ENCODE results near the gene GPC3.

GPC3 gene

DNA sequence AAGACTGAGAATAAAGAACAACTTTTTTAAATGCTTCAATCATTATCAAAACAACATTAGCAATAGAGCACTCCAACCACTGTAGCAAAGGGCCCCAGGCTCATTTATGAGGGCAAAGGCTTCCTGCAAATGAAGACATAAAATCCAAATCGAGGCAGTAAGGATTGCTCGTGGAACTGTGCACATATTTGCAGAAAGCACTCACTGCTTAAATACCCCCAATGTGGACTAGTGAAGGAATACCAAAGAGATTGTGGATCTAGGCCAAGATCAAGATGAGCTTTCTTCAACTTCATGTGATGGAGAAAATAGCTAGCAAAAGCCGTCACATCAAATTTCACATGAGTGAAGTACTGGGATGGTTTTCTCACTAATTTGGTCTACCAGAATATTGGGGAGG, 35.2 kb downstream of the GPC3 start:
- Histone ChIP-seq H2BK5ac (ENCODE audit: low read length) (no peak overlapping the region), H2BK15ac (ENCODE audit: low read length) (no peak overlapping the region), H3K36me3 (replicated peaks in 1 of 2; ENCODE audit: control insufficient read depth in 2 of 2, insufficient read depth in 2 of 2, low read length in 2 of 2) (peaks cover 0 to 5% of the 10 kb centered on the region in 2 donors), H3K23ac (ENCODE audit: low read depth, low read length, poor library complexity) (no peak overlapping the region), H3K4ac (ENCODE audit: low read length) (no peak overlapping the region), H3K27me3 (ENCODE audit: control insufficient read depth in 3 of 3, insufficient read depth in 3 of 3, low read depth in 1 of 3, low read length in 3 of 3) (no peaks in the 10 kb centered on the region), H3K9ac (ENCODE audit: low read depth, low read length, poor library complexity) (no peak overlapping the region), H2BK120ac (ENCODE audit: low read depth, low read length) (no peak overlapping the region), H3K4me3 (ENCODE audit: low read length in 2 of 2) (no peak overlapping the region), H4K91ac (ENCODE audit: low read depth, low read length, poor library complexity) (no peak overlapping the region), H3K18ac (ENCODE audit: low read length) (no peak overlapping the region), H3K79me1 (ENCODE audit: low read depth, low read length) (peaks cover 3% of the 10 kb centered on the region), H2AFZ (ENCODE audit: low read length) (no peak overlapping the region), H3K4me2 (ENCODE audit: insufficient read depth, low read length, poor library complexity, severe bottlenecking) (no peak overlapping the region), H2AK5ac (ENCODE audit: low read depth, low read length) (no peak overlapping the region), H3K27ac (replicated peaks; ENCODE audit: low read length) (no peak overlapping the region), H4K8ac (ENCODE audit: low read depth, low read length) (no peak overlapping the region), H3K14ac (ENCODE audit: low read length) (no peak overlapping the region), H2BK12ac (ENCODE audit: low read length) (no peak overlapping the region), H3K9me3 (replicated peaks in 1 of 2; ENCODE audit: control insufficient read depth in 2 of 2, insufficient read depth in 1 of 2, low read depth in 1 of 2, low read length in 2 of 2) (no peaks in the 10 kb centered on the region), H3K4me1 (ENCODE audit: control insufficient read depth in 2 of 2, insufficient read depth in 1 of 2, low read depth in 1 of 2, low read length in 2 of 2) (no peaks in the 10 kb centered on the region)
- DNase-seq (ENCODE audit: low spot score): no peak
- WGBS, 2 donors (ENCODE audit: extremely low coverage in 2 of 2, insufficient read length in 2 of 2, insufficient replicate concordance in 1 of 2): no CpG with 5 or more reads among the region's 3 CpGs

DNA sequence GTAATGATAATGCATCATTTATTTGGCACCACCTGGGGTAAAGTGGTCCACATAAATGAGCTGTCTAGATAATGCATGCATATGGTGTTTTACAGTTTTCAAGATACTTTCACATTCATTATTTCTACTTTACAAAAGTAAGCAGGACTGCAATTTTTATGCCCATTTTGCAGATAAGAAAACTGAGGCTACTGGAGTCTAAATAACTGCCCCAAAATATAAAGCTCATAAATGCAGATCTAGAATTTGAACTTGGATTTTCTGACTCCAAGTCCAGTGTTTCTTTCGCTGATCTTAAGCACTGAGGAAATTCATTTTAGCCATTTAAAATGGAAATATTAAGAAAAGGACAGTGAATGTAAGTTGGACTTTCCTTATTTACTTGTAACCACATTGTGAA, 36.5 kb downstream of the GPC3 start:
- no peak overlapping the region for H2AFZ ChIP-seq (ENCODE audit: low read length)
- no peak overlapping the region for H3K14ac ChIP-seq (ENCODE audit: low read length)
- no peak for DNase-seq (ENCODE audit: low spot score)
- H3K4me2 ChIP-seq (ENCODE audit: insufficient read depth, low read length, poor library complexity, severe bottlenecking): no peak overlapping the region
- H3K36me3 ChIP-seq (replicated peaks in 1 of 2; ENCODE audit: control insufficient read depth in 2 of 2, insufficient read depth in 2 of 2, low read length in 2 of 2): peaks cover 0 to 5% of the 10 kb centered on the region in 2 donors
- H3K9me3 ChIP-seq (replicated peaks in 1 of 2; ENCODE audit: control insufficient read depth in 2 of 2, insufficient read depth in 1 of 2, low read depth in 1 of 2, low read length in 2 of 2): no peaks in the 10 kb centered on the region
- WGBS, 2 donors (ENCODE audit: extremely low coverage in 2 of 2, insufficient read length in 2 of 2, insufficient replicate concordance in 1 of 2): no CpG with 5 or more reads among the region's 1 CpG
- H2BK15ac ChIP-seq (ENCODE audit: low read length): no peak overlapping the region
- no peak overlapping the region for H3K18ac ChIP-seq (ENCODE audit: low read length)
- no peaks in the 10 kb centered on the region for H3K27me3 ChIP-seq (ENCODE audit: control insufficient read depth in 3 of 3, insufficient read depth in 3 of 3, low read depth in 1 of 3, low read length in 3 of 3)
- H3K27ac ChIP-seq (replicated peaks; ENCODE audit: low read length): no peak overlapping the region
- H2BK120ac ChIP-seq (ENCODE audit: low read depth, low read length): no peak overlapping the region
- peaks cover 3% of the 10 kb centered on the region for H3K79me1 ChIP-seq (ENCODE audit: low read depth, low read length)
- no peaks in the 10 kb centered on the region for H3K4me1 ChIP-seq (ENCODE audit: control insufficient read depth in 2 of 2, insufficient read depth in 1 of 2, low read depth in 1 of 2, low read length in 2 of 2)
- H4K91ac ChIP-seq (ENCODE audit: low read depth, low read length, poor library complexity): no peak overlapping the region
- no peak overlapping the region for H3K9ac ChIP-seq (ENCODE audit: low read depth, low read length, poor library complexity)
- H2BK5ac ChIP-seq (ENCODE audit: low read length): no peak overlapping the region
- no peak overlapping the region for H3K4me3 ChIP-seq (ENCODE audit: low read length in 2 of 2)
- no peak overlapping the region for H3K4ac ChIP-seq (ENCODE audit: low read length)
- H2AK5ac ChIP-seq (ENCODE audit: low read depth, low read length): no peak overlapping the region
- H2BK12ac ChIP-seq (ENCODE audit: low read length): no peak overlapping the region
- no peak overlapping the region for H4K8ac ChIP-seq (ENCODE audit: low read depth, low read length)
- no peak overlapping the region for H3K23ac ChIP-seq (ENCODE audit: low read depth, low read length, poor library complexity)

DNA sequence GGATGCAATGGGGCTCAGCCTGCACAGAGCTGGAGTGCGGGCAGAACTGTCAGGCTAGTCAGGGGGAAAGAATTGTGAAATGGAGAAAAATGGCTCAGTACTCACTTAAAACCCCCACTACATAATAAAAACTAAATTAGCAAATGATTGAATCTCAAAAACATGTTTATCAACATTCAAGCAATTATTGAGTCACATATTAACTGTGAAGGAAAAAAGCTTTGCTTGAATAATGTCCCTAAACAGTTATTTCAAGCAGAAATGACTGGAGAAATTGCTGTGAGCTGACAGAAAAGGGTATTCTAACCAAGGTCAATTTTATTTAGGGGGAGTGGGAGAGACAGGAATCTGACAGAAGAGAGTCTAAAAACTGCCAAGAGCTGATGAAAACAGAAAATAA, 37.4 kb downstream of the GPC3 start:
- peaks cover 0 to 5% of the 10 kb centered on the region in 2 donors for H3K36me3 ChIP-seq (replicated peaks in 1 of 2; ENCODE audit: control insufficient read depth in 2 of 2, insufficient read depth in 2 of 2, low read length in 2 of 2)
- no peak overlapping the region for H2BK120ac ChIP-seq (ENCODE audit: low read depth, low read length)
- H2AK5ac ChIP-seq (ENCODE audit: low read depth, low read length): no peak overlapping the region
- H3K79me1 ChIP-seq (ENCODE audit: low read depth, low read length): peaks cover 3% of the 10 kb centered on the region
- H3K23ac ChIP-seq (ENCODE audit: low read depth, low read length, poor library complexity): no peak overlapping the region
- H3K4me3 ChIP-seq (ENCODE audit: low read length in 2 of 2): no peak overlapping the region
- no peak overlapping the region for H3K9ac ChIP-seq (ENCODE audit: low read depth, low read length, poor library complexity)
- H3K27ac ChIP-seq (replicated peaks; ENCODE audit: low read length): no peak overlapping the region
- no peaks in the 10 kb centered on the region for H3K4me1 ChIP-seq (ENCODE audit: control insufficient read depth in 2 of 2, insufficient read depth in 1 of 2, low read depth in 1 of 2, low read length in 2 of 2)
- no peak overlapping the region for H2BK5ac ChIP-seq (ENCODE audit: low read length)
- no peak overlapping the region for H3K4me2 ChIP-seq (ENCODE audit: insufficient read depth, low read length, poor library complexity, severe bottlenecking)
- H4K91ac ChIP-seq (ENCODE audit: low read depth, low read length, poor library complexity): no peak overlapping the region
- no peak overlapping the region for H3K14ac ChIP-seq (ENCODE audit: low read length)
- no peak overlapping the region for H3K18ac ChIP-seq (ENCODE audit: low read length)
- H4K8ac ChIP-seq (ENCODE audit: low read depth, low read length): no peak overlapping the region
- no peaks in the 10 kb centered on the region for H3K9me3 ChIP-seq (replicated peaks in 1 of 2; ENCODE audit: control insufficient read depth in 2 of 2, insufficient read depth in 1 of 2, low read depth in 1 of 2, low read length in 2 of 2)
- DNase-seq (ENCODE audit: low spot score): no peak
- H2AFZ ChIP-seq (ENCODE audit: low read length): no peak overlapping the region
- H2BK12ac ChIP-seq (ENCODE audit: low read length): no peak overlapping the region
- WGBS, 2 donors (ENCODE audit: extremely low coverage in 2 of 2, insufficient read length in 2 of 2, insufficient replicate concordance in 1 of 2): no CpG with 5 or more reads among the region's 1 CpG
- H2BK15ac ChIP-seq (ENCODE audit: low read length): no peak overlapping the region
- no peak overlapping the region for H3K4ac ChIP-seq (ENCODE audit: low read length)
- no peaks in the 10 kb centered on the region for H3K27me3 ChIP-seq (ENCODE audit: control insufficient read depth in 3 of 3, insufficient read depth in 3 of 3, low read depth in 1 of 3, low read length in 3 of 3)

DNA sequence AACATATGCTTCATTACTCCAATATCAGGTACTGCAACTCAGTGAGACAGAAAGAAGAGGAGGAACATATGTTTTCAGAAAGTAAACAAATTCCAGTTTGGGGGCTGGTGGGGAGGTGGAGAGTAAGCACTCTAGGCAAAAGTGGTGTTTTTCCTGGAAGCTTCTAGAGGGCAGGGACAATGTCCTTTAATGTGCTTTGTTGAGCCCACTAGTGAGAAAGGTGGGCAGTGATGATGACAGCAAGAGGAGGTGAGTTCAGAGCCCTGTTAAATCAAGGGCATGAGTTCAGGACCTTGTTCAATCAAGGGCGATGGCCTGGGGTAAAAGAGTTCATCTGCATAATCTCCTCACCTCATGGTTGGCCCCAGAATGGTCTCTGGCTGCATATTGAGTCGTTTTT, 38.4 kb downstream of the GPC3 start:
- Histone ChIP-seq H3K4me3 (ENCODE audit: low read length in 2 of 2) (no peak overlapping the region), H3K9ac (ENCODE audit: low read depth, low read length, poor library complexity) (no peak overlapping the region), H3K14ac (ENCODE audit: low read length) (no peak overlapping the region), H2BK15ac (ENCODE audit: low read length) (no peak overlapping the region), H4K91ac (ENCODE audit: low read depth, low read length, poor library complexity) (no peak overlapping the region), H3K18ac (ENCODE audit: low read length) (no peak overlapping the region), H4K8ac (ENCODE audit: low read depth, low read length) (no peak overlapping the region), H3K23ac (ENCODE audit: low read depth, low read length, poor library complexity) (no peak overlapping the region), H3K27ac (replicated peaks; ENCODE audit: low read length) (no peak overlapping the region), H3K9me3 (replicated peaks in 1 of 2; ENCODE audit: control insufficient read depth in 2 of 2, insufficient read depth in 1 of 2, low read depth in 1 of 2, low read length in 2 of 2) (no peaks in the 10 kb centered on the region), H2BK120ac (ENCODE audit: low read depth, low read length) (no peak overlapping the region), H2AK5ac (ENCODE audit: low read depth, low read length) (no peak overlapping the region), H3K36me3 (replicated peaks in 1 of 2; ENCODE audit: control insufficient read depth in 2 of 2, insufficient read depth in 2 of 2, low read length in 2 of 2) (peaks cover 0 to 4% of the 10 kb centered on the region in 2 donors), H2BK5ac (ENCODE audit: low read length) (no peak overlapping the region), H2AFZ (ENCODE audit: low read length) (no peak overlapping the region), H3K79me1 (ENCODE audit: low read depth, low read length) (no peaks in the 10 kb centered on the region), H3K4me1 (ENCODE audit: control insufficient read depth in 2 of 2, insufficient read depth in 1 of 2, low read depth in 1 of 2, low read length in 2 of 2) (no peaks in the 10 kb centered on the region), H2BK12ac (ENCODE audit: low read length) (no peak overlapping the region), H3K4me2 (ENCODE audit: insufficient read depth, low read length, poor library complexity, severe bottlenecking) (no peak overlapping the region), H3K27me3 (ENCODE audit: control insufficient read depth in 3 of 3, insufficient read depth in 3 of 3, low read depth in 1 of 3, low read length in 3 of 3) (no peaks in the 10 kb centered on the region), H3K4ac (ENCODE audit: low read length) (no peak overlapping the region)
- WGBS, 2 donors (ENCODE audit: extremely low coverage in 2 of 2, insufficient read length in 2 of 2, insufficient replicate concordance in 1 of 2): no CpG with 5 or more reads among the region's 2 CpGs
- DNase-seq (ENCODE audit: low spot score): no peak
